HG03135 (cell line): ENCODE results near the gene RAVER2.
"Not testable (repeated sequence)": the region's sequence is repeated elsewhere in the genome, so short reads cannot be mapped to it uniquely, and the experiment has no call there.

Source experiments
- ATAC-seq: cut with Tn5 transposase; IDR thresholded peaks from one replicate; pipeline ENCODE4 v1.9.1; 2021; ENCODE audit warnings: mild to moderate bottlenecking, moderate library complexity; ENCODE audit not compliant: unreplicated experiment

Gene RAVER2, protein sequence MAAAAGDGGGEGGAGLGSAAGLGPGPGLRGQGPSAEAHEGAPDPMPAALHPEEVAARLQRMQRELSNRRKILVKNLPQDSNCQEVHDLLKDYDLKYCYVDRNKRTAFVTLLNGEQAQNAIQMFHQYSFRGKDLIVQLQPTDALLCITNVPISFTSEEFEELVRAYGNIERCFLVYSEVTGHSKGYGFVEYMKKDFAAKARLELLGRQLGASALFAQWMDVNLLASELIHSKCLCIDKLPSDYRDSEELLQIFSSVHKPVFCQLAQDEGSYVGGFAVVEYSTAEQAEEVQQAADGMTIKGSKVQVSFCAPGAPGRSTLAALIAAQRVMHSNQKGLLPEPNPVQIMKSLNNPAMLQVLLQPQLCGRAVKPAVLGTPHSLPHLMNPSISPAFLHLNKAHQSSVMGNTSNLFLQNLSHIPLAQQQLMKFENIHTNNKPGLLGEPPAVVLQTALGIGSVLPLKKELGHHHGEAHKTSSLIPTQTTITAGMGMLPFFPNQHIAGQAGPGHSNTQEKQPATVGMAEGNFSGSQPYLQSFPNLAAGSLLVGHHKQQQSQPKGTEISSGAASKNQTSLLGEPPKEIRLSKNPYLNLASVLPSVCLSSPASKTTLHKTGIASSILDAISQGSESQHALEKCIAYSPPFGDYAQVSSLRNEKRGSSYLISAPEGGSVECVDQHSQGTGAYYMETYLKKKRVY

DNA sequence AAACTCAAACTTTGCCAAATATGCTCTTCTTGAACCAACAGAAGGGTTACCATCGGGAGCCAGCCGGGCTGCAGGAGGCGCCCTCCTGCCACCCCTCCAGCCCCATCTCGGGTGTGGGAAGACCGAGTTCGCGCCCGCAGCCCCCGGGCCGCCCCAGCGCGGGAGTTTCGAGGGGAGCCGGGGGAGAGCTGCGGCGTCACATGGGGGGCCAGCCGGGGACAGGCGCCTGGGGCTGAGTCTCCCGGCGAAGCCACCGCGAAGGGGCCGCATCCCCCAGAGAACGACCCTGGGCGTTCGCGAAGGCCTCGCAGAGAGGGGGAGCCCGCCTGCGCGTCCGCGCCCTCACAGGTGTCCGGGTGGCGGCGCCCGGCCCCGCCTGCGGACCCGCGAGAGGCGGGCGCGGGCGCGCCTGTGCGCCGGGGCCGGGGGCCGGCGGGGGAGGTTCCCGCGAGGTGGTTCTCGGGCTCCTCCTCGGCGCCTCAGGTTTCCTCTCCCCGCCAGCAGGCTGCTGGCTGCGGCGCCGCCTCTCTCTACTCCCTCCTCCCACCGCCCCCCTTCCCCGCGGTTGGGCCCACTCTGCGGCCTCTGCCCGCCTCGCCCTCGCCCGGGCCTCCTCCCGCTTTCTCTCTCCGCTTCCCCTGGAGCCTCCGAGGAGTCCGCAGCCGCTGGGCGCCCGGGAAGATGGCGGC is at the start of gene RAVER2:
Gene RAVER2, plus strand, starts transcription at position 584 of the 689 bp plus-strand sequence. Its CDS starts 98 bp downstream, at position 682.
- ATAC-seq = no peak

DNA sequence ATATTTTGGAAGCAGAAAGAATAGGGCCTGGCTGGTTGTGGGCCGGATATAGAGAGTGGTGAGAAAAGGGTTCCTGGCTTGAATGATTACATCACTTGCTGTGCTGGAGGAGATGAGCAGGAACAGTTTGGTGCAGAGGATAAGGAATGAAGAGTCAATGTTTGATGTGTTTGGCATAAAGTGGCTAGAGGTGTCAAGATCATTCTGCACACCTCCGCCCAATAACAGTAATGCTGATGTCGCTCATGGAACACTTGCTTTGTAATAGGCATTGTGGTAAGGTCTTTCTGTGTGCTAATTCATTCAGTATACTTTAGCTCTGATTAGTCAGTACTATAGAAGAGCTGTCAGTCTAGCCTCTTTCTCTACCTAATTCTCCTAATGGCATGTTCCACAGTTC is 48.0 kb upstream of the RAVER2 start:
- no peak for ATAC-seq

DNA sequence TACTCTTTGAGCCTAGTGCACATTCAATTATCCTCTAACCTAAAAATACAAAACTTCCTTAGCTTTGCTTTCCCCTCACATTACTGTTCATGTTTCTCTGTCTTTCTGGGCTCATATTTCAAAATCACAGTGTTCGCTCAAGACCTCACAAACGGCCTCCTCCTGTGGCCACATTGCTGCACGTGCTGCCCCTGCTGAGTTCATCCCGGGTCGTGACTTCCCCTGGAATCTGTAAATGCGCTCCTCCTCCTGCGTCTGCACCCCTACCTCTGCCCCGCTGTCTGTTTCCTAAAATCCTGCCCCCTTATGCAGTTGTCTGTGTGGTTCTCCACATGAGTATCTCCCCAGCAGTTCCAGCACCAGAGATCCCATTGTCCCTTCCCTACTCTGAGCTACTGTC is 45.5 kb upstream of the RAVER2 start:
- no peak for ATAC-seq

DNA sequence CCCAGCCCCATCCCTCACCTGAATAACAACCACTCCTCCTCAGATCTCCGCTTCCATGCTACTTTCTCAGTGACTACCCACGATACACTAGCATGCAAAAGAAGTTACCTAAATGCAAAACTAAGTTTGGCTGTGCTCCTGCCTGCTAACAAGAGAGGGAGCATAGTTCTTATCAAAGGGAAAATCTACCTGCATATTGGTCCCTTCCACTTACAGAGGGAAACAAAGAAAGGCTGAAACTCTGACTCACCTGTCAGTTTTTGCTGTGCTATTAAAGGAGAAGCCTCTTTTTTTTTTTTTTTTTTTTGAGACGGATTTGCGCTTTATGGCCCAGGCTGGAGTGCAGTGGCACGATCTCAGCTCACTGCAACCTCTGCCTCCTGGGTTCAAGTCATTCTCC is 43.8 kb upstream of the RAVER2 start:
- no peak for ATAC-seq

DNA sequence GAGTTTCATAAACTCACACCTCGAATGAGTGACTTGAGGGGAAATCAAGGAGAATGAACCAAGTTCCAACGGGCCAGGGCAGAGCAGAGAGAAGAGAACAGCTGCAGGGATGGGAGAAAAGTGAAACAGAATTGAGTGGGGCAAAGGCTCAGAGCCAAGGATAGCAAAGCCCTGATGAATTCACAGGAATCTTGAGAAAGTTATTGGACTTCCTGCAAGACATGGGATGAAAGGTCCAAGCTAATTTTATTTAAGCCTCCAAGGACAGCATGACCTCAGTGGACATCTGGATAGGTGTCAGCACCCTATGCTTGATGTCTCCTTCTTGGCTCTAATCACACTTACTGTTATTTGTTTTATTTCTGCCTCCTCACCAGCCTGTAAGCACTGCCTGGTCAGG is 43.0 kb upstream of the RAVER2 start:
- ATAC-seq = no peak

DNA sequence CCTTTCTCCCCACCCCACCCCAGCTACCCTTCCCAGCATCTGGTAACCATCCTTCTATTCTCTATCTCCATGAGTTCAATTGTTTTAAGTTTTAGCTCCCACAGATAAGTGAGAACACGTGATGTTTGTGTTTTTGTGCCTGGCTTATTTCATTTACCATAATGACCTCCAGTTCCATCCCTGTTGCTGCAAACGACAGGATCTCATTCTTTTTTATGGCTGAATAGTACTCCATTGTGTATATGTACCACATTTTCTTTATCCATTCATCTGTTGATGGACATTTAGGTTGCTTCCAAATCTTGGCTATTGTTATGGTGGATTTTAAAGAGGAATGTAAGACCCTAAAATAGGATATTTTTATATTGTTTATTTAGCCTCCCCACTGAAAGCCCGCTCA is 42.2 kb upstream of the RAVER2 start:
- ATAC-seq = not testable (repeated sequence)

DNA sequence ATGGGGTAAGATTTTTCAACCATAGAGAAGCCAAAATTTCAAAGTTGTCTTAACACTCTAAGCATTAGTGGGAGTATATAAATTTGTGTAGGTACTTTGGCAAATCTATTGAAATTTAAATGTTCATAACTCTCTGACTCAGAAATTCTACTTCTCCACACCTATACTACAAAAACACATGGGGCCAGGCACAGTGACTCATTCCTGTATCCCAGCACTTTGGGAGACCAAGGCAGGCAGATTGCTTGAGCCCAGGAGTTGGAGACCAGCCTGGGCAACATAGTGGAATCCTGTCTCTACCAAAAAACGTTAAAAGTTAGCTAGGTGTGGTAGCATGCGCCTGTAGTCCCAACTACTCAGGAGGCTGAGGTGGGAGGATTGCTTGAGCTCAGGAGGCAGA is 41.3 kb upstream of the RAVER2 start:
- ATAC-seq = no peak

DNA sequence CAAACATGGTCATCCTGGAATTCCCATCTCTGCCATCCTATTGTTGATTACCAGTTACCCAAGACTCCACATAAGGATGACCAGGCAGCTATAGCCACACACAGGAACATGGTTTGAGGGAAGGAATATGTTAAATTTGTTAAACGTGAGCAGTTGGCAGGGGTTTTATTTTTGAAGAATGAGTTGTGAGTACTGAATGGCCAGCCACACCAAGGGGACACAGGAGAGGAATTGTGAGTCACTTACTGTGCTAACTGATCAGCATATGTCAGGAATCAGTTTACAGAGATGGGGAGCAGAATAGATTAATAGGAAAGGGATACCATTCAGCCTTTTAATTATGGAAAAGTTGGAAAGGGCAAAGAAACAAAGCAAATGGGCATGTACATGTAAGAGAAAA is 39.3 kb upstream of the RAVER2 start:
- ATAC-seq = no peak

DNA sequence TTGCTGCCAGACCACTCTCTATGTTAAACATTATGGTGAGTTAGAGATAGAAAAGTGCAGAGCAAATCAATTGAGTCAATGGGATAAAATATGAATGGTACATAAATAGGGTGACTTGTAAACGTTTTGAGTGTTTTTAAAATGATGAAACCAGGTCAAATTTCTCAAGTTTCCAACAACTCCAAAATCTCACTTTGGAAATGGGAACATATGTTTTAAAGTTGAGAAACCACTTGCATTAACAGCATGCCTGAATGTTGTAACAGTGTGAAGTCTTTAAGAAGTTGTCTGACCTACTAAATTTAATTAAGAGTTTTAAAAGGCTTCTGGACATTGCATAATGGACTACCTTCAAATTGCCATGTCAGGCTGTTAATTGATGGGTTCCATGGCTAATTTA is 33.6 kb upstream of the RAVER2 start:
- ATAC-seq = no peak

DNA sequence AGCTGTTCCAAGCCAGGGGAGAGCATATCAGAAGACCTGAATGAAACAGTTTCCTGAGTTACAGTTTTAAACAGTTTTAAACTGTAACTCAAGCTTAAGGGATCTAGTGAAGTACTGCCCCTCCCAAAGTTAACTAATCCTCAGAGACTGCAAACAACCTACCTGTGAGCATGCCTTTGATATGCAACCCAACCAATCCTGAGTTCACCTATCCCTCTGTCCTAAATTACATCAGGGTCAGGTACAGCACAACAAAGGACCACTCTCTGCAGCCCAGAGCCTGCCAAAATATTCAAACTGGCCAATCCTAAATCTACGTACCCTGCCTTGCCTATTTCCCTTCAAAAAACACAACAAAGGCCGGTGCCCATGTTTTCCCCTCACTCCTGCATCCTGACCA is 32.8 kb upstream of the RAVER2 start:
- no peak for ATAC-seq

DNA sequence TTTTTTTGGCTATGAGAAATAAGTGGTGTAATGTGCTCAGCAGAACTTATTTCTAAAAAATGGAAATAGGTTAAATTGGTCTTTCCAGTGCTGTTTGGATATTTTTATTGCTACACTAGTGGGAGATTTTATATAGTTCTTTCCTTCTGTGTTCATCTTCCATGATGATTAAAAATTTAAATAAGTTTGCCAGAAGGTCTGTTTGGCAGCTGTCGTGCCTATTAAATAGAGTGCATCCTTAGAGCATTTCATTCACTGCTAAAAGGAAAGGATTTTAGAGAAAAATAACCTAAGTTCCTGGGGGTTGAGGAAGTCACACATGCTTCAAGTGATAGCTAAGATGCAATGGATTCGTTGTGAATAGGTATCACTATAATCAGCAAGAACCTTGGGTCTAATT is 29.7 kb upstream of the RAVER2 start:
- ATAC-seq = no peak

DNA sequence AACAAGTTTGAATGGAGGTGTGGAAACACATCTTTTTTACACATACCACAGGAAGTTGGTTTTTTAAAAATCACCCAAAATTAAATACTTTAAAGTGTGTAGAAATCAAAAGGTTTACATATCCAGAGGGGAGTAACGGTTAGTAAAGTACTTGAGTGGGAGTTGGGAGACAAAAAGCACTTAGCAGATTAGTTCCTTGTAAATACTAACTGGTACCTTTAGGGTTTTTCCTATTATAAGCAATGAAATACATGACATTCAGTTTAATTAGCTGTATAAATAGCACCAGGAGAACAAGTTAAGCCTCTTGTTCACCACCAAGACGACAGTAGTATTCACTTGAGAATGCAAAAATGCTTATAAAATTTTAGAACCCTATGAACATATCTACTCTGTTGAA is 23.7 kb upstream of the RAVER2 start:
- no peak for ATAC-seq

DNA sequence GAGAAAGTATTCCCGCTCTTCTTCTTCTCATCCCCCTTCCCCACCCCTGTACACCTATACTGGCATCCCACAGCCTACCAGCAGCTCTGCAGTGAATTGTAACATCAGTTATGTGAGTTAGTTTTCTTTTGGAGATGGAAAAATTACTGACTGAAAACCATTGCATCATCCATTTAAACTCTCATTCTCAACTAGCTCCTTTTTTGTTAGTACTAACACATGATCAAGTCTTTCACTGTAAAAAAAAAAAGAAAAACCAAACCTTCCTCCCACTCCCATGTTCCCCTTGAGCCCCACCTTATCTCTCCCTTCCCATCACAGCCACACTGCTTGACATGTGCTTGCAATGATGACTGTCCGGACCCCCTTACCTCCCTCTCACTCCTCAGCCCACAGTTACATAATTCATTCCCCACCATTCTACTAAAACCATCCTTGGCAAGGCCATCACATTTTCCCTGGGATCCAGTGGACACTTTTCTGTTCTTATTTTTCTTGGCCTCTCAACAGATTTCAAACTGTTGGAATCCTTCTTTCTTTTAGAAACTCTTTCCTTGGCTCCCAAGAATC is 23.2 kb upstream of the RAVER2 start:
- no peak for ATAC-seq

DNA sequence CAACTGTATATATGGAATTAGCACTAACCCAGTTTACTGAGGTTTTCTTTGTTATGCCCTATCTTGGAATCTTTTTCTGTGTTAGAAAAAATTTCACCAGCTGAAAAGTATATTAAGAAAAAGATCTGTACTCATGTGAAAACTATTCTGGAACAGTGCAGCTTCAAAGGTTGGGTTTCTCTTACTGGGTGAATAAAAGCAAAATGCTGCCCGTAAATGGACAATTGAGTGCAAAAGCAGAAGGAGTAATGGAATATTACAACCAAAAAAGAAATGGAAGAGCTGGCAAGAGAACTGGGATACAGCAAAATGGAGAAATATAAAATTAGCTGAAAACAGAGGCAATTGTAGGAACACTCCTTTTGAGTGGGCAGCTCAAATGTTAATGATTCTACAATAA is 17.0 kb upstream of the RAVER2 start:
- ATAC-seq = no peak

DNA sequence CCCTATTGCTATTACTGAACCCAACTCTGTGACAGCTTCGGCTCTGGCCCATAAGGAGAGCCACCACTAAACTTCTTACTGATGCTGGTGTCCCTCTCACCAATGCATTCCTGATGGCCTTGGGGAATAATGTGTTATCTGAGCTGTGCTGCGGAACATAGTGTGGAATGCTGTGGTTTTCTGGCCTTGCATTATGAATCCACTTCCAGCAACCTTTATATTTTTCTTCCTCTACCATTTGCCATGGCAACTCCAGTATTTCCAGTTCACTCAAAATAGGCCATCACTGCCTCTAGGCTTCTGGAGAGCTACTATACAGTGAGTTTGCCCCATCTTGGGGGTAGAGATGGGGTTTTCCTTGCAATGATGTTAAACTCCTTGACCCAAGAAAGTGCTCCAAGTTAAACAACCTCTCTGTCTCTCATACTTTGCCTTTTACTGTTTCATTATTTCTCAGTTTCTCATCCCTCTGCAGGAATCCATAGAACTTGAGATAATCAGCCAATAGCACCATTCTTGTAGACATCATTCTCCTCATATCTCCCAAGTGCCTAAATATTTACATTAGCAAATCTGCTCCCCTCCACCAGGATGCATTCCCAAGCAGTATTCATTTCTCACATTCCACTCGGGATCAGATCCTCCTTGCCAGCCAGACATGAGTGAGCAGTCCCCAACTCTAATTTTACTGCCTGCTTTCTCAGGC is 11.1 kb upstream of the RAVER2 start:
- ATAC-seq = no peak

DNA sequence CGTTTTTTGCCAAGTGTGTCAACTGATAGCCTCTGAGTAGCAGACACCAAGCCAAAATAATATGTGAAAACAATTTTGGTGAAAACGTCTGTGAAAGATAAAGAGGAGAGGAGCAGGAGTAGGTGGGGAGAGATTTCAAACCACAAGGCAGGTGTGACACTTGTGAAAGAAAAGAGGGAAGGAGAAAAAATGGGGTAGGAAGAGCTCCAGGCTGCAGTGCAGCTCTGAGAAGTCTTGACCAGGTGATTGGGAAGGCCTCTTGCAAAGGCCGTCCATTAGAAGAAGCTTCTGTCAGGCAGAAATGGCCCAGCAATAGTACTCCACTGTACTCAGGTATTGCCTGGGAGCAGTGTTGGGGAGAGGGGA is 10.6 kb upstream of the RAVER2 start:
- no peak for ATAC-seq

DNA sequence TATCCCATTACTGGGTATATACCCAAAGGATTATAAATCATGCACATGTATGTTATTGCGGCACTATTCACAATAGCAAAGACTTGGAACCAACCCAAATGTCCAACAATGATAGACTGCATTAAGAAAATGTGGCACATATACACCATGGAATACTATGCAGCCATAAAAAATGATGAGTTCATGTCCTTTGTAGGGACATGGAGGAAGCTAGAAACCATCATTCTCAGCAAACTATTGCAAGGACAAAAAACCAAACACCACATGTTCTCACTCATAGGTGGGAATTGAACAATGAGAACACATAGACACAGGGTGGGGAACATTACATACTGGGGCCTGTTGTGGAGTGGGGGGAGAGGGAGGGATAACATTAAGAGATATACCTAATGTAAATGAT is 4.2 kb upstream of the RAVER2 start:
- not testable (repeated sequence) for ATAC-seq

DNA sequence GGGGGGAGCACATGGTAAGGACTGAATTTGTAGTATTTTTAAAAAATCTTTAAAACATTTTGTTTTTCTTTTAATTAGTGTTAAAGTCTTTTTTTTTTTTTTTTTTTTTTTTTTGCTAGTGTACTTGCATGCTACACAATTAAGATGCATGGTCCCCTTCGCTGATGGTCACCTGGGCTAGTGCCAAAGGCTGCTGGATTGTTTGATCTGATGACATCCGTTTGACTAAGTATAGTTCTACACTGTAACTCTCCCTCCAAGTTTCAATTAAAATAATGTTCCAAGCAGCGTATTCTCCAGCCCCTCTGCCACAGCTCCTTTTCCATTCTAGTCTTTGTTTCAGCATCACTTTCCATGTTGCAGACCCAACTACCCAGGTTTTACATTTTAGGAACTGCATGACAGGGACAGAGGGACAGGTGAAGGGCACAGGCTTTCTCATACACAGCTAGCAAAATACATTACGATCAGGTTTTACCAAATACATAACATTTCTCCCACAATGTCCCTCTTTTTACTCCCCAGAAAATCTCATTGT is 852 bp upstream of the RAVER2 start:
- ATAC-seq = no peak

DNA sequence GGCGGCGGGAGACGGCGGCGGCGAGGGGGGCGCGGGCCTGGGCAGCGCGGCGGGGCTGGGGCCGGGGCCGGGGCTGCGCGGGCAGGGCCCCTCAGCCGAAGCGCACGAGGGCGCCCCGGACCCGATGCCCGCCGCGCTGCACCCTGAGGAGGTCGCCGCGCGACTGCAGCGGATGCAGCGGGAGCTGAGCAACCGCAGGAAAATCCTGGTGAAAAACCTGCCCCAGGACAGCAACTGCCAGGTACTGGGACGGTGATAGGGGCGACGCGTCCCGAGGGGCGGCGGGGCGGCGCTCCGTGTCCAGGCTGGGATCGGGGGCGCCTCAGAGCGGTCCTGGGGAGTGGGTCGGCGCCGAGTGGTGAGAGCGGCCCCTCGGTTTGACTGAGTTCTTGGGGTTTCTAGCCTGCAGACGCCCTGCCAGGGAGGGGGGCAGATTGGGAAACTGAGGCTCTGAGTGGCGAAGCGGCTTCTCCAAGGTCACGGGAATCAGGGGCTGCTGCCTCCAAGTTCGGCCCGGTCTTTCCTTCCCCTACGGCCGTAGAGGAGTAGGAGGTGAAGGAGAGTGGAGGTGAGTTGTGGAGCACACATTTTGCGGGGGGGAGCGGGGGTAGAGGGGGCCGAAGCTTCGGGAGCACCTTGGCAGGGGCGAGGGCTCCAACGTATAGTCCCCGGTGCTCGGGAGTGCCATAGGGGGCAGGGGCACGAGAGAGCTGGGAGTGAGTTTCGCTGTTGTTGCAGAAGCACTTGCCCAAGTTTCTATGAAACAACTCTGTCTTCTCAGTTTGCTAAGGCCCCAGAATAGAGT is 508 bp downstream of the RAVER2 start:
- ATAC-seq = no peak
